MM.1S (cell line): ENCODE measurements around the gene TTC28.

Experiments
- DNase-seq: peaks from one replicate; pipeline ENCODE4 v3.0.0-alpha.2; 2015
- H2AFZ ChIP-seq: fragments of 300-600 bp; sonication (generic); 2 replicates; pipeline ENCODE4 v1.6.0; 2016; ENCODE audit warnings: antibody characterized with exemption, low read length
- H3F3A ChIP-seq: fragments of 300-600 bp; sonication (generic); 2 replicates; pipeline ENCODE4 v1.6.1; 2016; ENCODE audit warnings: mild to moderate bottlenecking, antibody characterized with exemption, low read length, moderate library complexity, mixed read lengths; ENCODE audit not compliant: insufficient read depth
- H3K27ac ChIP-seq: fragments of 300-600 bp; sonication (generic); 2 replicates; pipeline ENCODE4 v1.5.1; 2016; ENCODE audit warnings: mild to moderate bottlenecking, low read length
- H3K27me3 ChIP-seq: fragments of 300-600 bp; sonication (generic); replicated peaks from 2 replicates; pipeline ENCODE4 v1.6.0; 2016; ENCODE audit warnings: low read length; ENCODE audit not compliant: insufficient read depth
- H3K36me3 ChIP-seq: fragments of 300-600 bp; sonication (generic); replicated peaks from 2 replicates; pipeline ENCODE4 v1.6.1; 2016; ENCODE audit warnings: mild to moderate bottlenecking, low read length, mixed read lengths; ENCODE audit not compliant: insufficient read depth
- H3K4me1 ChIP-seq: fragments of 300-600 bp; sonication (generic); 2 replicates; pipeline ENCODE4 v1.6.1; 2016; ENCODE audit warnings: low read length, mixed read lengths
- H3K4me2 ChIP-seq: fragments of 300-600 bp; sonication (generic); 2 replicates; pipeline ENCODE4 v1.6.0; 2016; ENCODE audit warnings: low read depth, low read length
- H3K4me3 ChIP-seq: fragments of 300-600 bp; sonication (generic); 2 replicates; pipeline ENCODE4 v1.5.1; 2016; ENCODE audit warnings: low read length, mixed read lengths
- H3K79me2 ChIP-seq: fragments of 300-600 bp; sonication (generic); 2 replicates; pipeline ENCODE4 v1.6.1; 2016; ENCODE audit warnings: mixed run types, low read length, mixed read lengths
- H3K9ac ChIP-seq: fragments of 300-600 bp; sonication (generic); 2 replicates; pipeline ENCODE4 v1.6.1; 2016; ENCODE audit warnings: low read length, mixed read lengths
- H3K9me2 ChIP-seq: fragments of 300-600 bp; sonication (generic); replicated peaks from 2 replicates; pipeline ENCODE4 v1.6.1; 2016; ENCODE audit warnings: mild to moderate bottlenecking, low read length, mixed read lengths; ENCODE audit not compliant: insufficient read depth
- H3K9me3 ChIP-seq: fragments of 300-600 bp; sonication (generic); replicated peaks from 2 replicates; pipeline ENCODE4 v1.6.1; 2016; ENCODE audit warnings: mild to moderate bottlenecking, low read length, mixed read lengths; ENCODE audit not compliant: insufficient read depth
- H4K20me1 ChIP-seq: fragments of 300-600 bp; sonication (generic); 2 replicates; pipeline ENCODE4 v1.6.1; 2016; ENCODE audit warnings: mild to moderate bottlenecking, low read length, moderate library complexity, mixed read lengths; ENCODE audit not compliant: insufficient read depth
- CTCF ChIP-seq: fragments of 300-600 bp; sonication (generic); IDR thresholded peaks from 2 replicates; pipeline ENCODE4 v1.5.1; 2016; ENCODE audit warnings: antibody characterized with exemption, low read length, mixed read lengths
- EZH2 ChIP-seq: fragments of 300-600 bp; sonication (generic); optimal IDR thresholded peaks from 2 replicates; pipeline ENCODE3; 2017; ENCODE audit warnings: low read depth, mild to moderate bottlenecking, antibody characterized with exemption, low read length, mixed read lengths
- EZH2phosphoT487 ChIP-seq: fragments of 300-600 bp; sonication (generic); IDR thresholded peaks from 2 replicates; pipeline ENCODE4 v1.6.1; 2018; ENCODE audit warnings: antibody characterized with exemption, low read length

Gene TTC28

GRCh38 chr22:28348613-28349609, 330.7 kb downstream of the TTC28 start:
- TF ChIP-seq CTCF (no peak), EZH2 (no peak), EZH2phosphoT487 (no peak)
- H3K4me2 ChIP-seq = no peak overlapping the region
- H2AFZ ChIP-seq = no peak overlapping the region
- H3F3A ChIP-seq = no peaks in the 10 kb centered on the region
- H3K4me3 ChIP-seq = no peak overlapping the region
- H3K4me1 ChIP-seq = no peaks in the 10 kb centered on the region
- no peaks in the 10 kb centered on the region for H3K27me3 ChIP-seq
- H4K20me1 ChIP-seq = no peaks in the 10 kb centered on the region
- no peak overlapping the region for H3K9ac ChIP-seq
- no peaks in the 10 kb centered on the region for H3K9me2 ChIP-seq
- no peaks in the 10 kb centered on the region for H3K9me3 ChIP-seq
- no peak for DNase-seq
- H3K79me2 ChIP-seq = no peaks in the 10 kb centered on the region
- H3K27ac ChIP-seq = no peak overlapping the region
- no peaks in the 10 kb centered on the region for H3K36me3 ChIP-seq

- Histone ChIP-seq H3K9me3 (no peaks in the 10 kb centered on the region), H3K79me2 (no peaks in the 10 kb centered on the region), H3K4me3 (no peak overlapping the region), H2AFZ (no peak overlapping the region), H3K27ac (no peak overlapping the region), H3K4me2 (no peak overlapping the region), H3K4me1 (no peaks in the 10 kb centered on the region), H3K9me2 (no peaks in the 10 kb centered on the region), H3K36me3 (no peaks in the 10 kb centered on the region), H3K27me3 (no peaks in the 10 kb centered on the region), H4K20me1 (no peaks in the 10 kb centered on the region), H3F3A (no peaks in the 10 kb centered on the region), H3K9ac (no peak overlapping the region)
- DNase-seq = no peak
- TF ChIP-seq EZH2phosphoT487 = no peak
- TF ChIP-seq EZH2 = no peak
- TF ChIP-seq CTCF = no peak
Measured at GRCh38 chr22:28346308-28346707, 333.3 kb downstream of the TTC28 start.

- H4K20me1 ChIP-seq = no peaks in the 10 kb centered on the region
- no peak overlapping the region for H3K27ac ChIP-seq
- no peak overlapping the region for H2AFZ ChIP-seq
- no peaks in the 10 kb centered on the region for H3K4me1 ChIP-seq
- no peaks in the 10 kb centered on the region for H3K9me3 ChIP-seq
- no peaks in the 10 kb centered on the region for H3K27me3 ChIP-seq
- no peak for TF ChIP-seq EZH2phosphoT487
- TF ChIP-seq EZH2 = no peak
- no peak for TF ChIP-seq CTCF
- no peaks in the 10 kb centered on the region for H3K9me2 ChIP-seq
- no peak overlapping the region for H3K4me2 ChIP-seq
- H3F3A ChIP-seq = no peaks in the 10 kb centered on the region
- no peaks in the 10 kb centered on the region for H3K79me2 ChIP-seq
- no peaks in the 10 kb centered on the region for H3K36me3 ChIP-seq
- no peak overlapping the region for H3K9ac ChIP-seq
- no peak overlapping the region for H3K4me3 ChIP-seq
- DNase-seq = no peak
Measured at GRCh38 chr22:28344918-28345703, 334.5 kb downstream of the TTC28 start.
